Lower lobe of right lung (tissue), 2 donors: ENCODE measurements around the gene ZSWIM3. TPM values are rescaled to one million over a fixed set of nuclear protein-coding genes. Genes with fewer than 3 reads are reported as not detected.
A peak's percentile ranks its signal among the peaks of the same experiment; 100 is the strongest.
"Not testable (repeated sequence)": the region's sequence is repeated elsewhere in the genome, so short reads cannot be mapped to it uniquely, and the experiment has no call there.

Experiments used
- ATAC-seq, 2 donors: fragments of 200-7000 bp; cut with Tn5 transposase; one replicate each; pipeline ENCODE4 v1.9.1; 2020 to 2022; ENCODE audit warnings: mild to moderate bottlenecking in 2 of 2, moderate library complexity in 2 of 2
- DNase-seq: peaks from one replicate; pipeline ENCODE4 v3.0.0-alpha.2; 2020
- H3K27ac ChIP-seq: fragments of 200-600 bp; one replicate; pipeline ENCODE4 v1.8.0; 2022
- H3K27me3 ChIP-seq: fragments of 200-600 bp; one replicate; pipeline ENCODE4 v1.8.0; 2022; ENCODE audit warnings: low read depth
- H3K36me3 ChIP-seq: fragments of 200-600 bp; one replicate; pipeline ENCODE4 v1.8.0; 2022; ENCODE audit warnings: mild to moderate bottlenecking
- H3K4me1 ChIP-seq: fragments of 200-600 bp; one replicate; pipeline ENCODE4 v1.8.0; 2022
- H3K4me3 ChIP-seq: fragments of 200-600 bp; one replicate; pipeline ENCODE4 v1.8.0; 2022; ENCODE audit warnings: mild to moderate bottlenecking
- H3K9me3 ChIP-seq: fragments of 200-600 bp; one replicate; pipeline ENCODE4 v1.8.0; 2022
- CTCF ChIP-seq: fragments of 200-600 bp; IDR thresholded peaks from one replicate; pipeline ENCODE4 v1.8.0; 2022; ENCODE audit warnings: antibody characterized with exemption, mild to moderate bottlenecking
- intact Hi-C: fragments of 100-400 bp; cut with DNase I; formaldehyde crosslinking; loops from one replicate; pipeline ENCODE4 v1.11.0; 2022
- total RNA-seq: library from RNA; stranded (reverse); fragmentation: NEBNext Ultra II Directional; extraction: Animal tissue kit (Norgen Biotek cat#: 25700); gene quantifications from one replicate; pipeline ENCODE4 v1.2.1, GENCODE V29; 2021
- donor health status: DM: no; HTN: yes; CAD: no; lungs with severe emphysema.

Gene ZSWIM3
- total RNA-seq, 1 donor from 2014 or later, result 3.0 TPM

- Histone ChIP-seq H3K4me1 (peaks cover 34% of the 10 kb centered on the region), H3K36me3 (no peaks in the 10 kb centered on the region), H3K27me3 (peaks cover 24% of the 10 kb centered on the region), H3K9me3 (no peaks in the 10 kb centered on the region), H3K4me3 (no peak overlapping the region), H3K27ac (no peak overlapping the region)
- TF ChIP-seq CTCF, result no peak
- intact Hi-C loops, result no loop called here
- DNase-seq (no peak), ATAC-seq (no peak)
Observed at GRCh38 chr20:45827712-45828111, 29.7 kb upstream of the ZSWIM3 start.

- Histone ChIP-seq H3K36me3 (no peaks in the 10 kb centered on the region), H3K9me3 (no peaks in the 10 kb centered on the region), H3K27ac (peak overlapping the region; percentile 43), H3K4me3 (no peak overlapping the region), H3K27me3 (peaks cover 15% of the 10 kb centered on the region), H3K4me1 (peaks cover 35% of the 10 kb centered on the region)
- intact Hi-C loops, result no loop called here
- TF ChIP-seq CTCF, result no peak
- ATAC-seq, result no peak
- no peak for DNase-seq
Observed at GRCh38 chr20:45828589-45828988, 28.8 kb upstream of the ZSWIM3 start.

- H3K27ac ChIP-seq, H3K27me3 ChIP-seq, DNase-seq, H3K36me3 ChIP-seq, intact Hi-C loops, H3K4me3 ChIP-seq, H3K9me3 ChIP-seq, ATAC-seq: not testable (repeated sequence)
- H3K4me1 ChIP-seq, result peaks cover 36% of the 10 kb centered on the region
Observed at GRCh38 chr20:45829673-45830106, 27.7 kb upstream of the ZSWIM3 start.

GRCh38 chr20:45832619-45833018, 24.8 kb upstream of the ZSWIM3 start:
- ATAC-seq (no peak), DNase-seq (no peak)
- Histone ChIP-seq H3K4me3 (peak overlapping the region; percentile 84), H3K27ac (peak overlapping the region; percentile 95), H3K4me1 (peaks cover 46% of the 10 kb centered on the region), H3K36me3 (peaks cover under 1% of the 10 kb centered on the region), H3K27me3 (no peaks in the 10 kb centered on the region), H3K9me3 (no peaks in the 10 kb centered on the region)
- intact Hi-C loops, result no loop called here
- no peak for TF ChIP-seq CTCF

GRCh38 chr20:45833030-45833882, 24.2 kb upstream of the ZSWIM3 start, which contains the start of gene SNX21:
Gene SNX21 (plus strand): TSS chr20:45833799. CDS start chr20:45833920, 121 bp downstream.
- H3K27me3 ChIP-seq, result no peaks in the 10 kb centered on the region
- H3K4me1 ChIP-seq, result peaks cover 46% of the 10 kb centered on the region
- ATAC-seq (peak; percentile 91 to 92), DNase-seq (peak; percentile 82)
- intact Hi-C loops, result no loop called here
- H3K4me3 ChIP-seq, result peak within 1 kb of the TSS; percentile 84
- H3K27ac ChIP-seq, result peak within 1 kb of the TSS; percentile 95
- no peak for TF ChIP-seq CTCF
- H3K36me3 ChIP-seq, result peaks cover 5% of the 10 kb centered on the region
- H3K9me3 ChIP-seq, result no peaks in the 10 kb centered on the region
